ENCODE results near the gene RRAGA. TPM values are rescaled to one million over a fixed set of nuclear protein-coding genes. Genes with fewer than 3 reads are reported as not detected.

The RRAGA gene
- total and polyA plus RNA-seq, 7 experiments from 2014 or later: 25.9 to 111 (median 52.1) TPM

Other genes starting within 250 kb of the RRAGA start
- gene SAXO1, start 16.2 kb upstream of the RRAGA start, total RNA-seq: under 1 TPM in 2 of 5 experiments, not detected in 3; 0.27 to 0.32 TPM
- gene SAXO1, start 16.2 kb upstream of the RRAGA start, polyA plus RNA-seq: under 1 TPM; 0.13 to 0.45 TPM
- 10 to 100 TPM; 11.4 to 25.4 (median 19.6) TPM for gene HAUS6, start 53.5 kb downstream of the RRAGA start, total RNA-seq
- gene HAUS6, start 53.5 kb downstream of the RRAGA start, polyA plus RNA-seq: 1 to 10 TPM; 5.1 to 5.5 TPM
- gene PLIN2, start 78.1 kb downstream of the RRAGA start, total RNA-seq: 10 to 100 TPM; 43.9 to 91.9 (median 56.1) TPM
- gene PLIN2, start 78.1 kb downstream of the RRAGA start, polyA plus RNA-seq: 100 to 1,000 TPM in 1 of 2 donors, 10 to 100 TPM in 1; 74.2 to 125 TPM
- 10 to 100 TPM; 43.5 to 77.5 (median 52.0) TPM for gene DENND4C, start 181.3 kb downstream of the RRAGA start, total RNA-seq
- gene DENND4C, start 181.3 kb downstream of the RRAGA start, polyA plus RNA-seq: 10 to 100 TPM; 34.7 to 35.2 TPM